ENCODE data around the gene ATN1. TPM values are rescaled to one million over a fixed set of nuclear protein-coding genes. Genes with fewer than 3 reads are reported as not detected.
"Not testable (repeated sequence)": the region's sequence is repeated elsewhere in the genome, so short reads cannot be mapped to it uniquely, and the experiment has no call there.

The ATN1 gene
- total RNA-seq: 29.1 TPM

GRCh38 chr12:6927379-6928021 is at the start of gene ATN1:
TSS of gene ATN1 (plus strand) at chr12:6927959. CDS start at chr12:6934002, 6,043 bp downstream.
- peak; percentile 15 for ATAC-seq

GRCh38 chr12:6879824-6880223 is 47.9 kb upstream of the ATN1 start:
- ATAC-seq: not testable (repeated sequence)

GRCh38 chr12:6883252-6883651 is 44.5 kb upstream of the ATN1 start:
- no peak for ATAC-seq

GRCh38 chr12:6883683-6884082 is 44.1 kb upstream of the ATN1 start:
- no peak for ATAC-seq

- no peak for ATAC-seq
Measured at GRCh38 chr12:6884539-6884938, 43.2 kb upstream of the ATN1 start.

GRCh38 chr12:6886206-6886999 is 41.4 kb upstream of the ATN1 start:
- ATAC-seq: not testable (repeated sequence)

- no peak for ATAC-seq
Measured at GRCh38 chr12:6887460-6887859, 40.3 kb upstream of the ATN1 start.

- ATAC-seq: no peak
Measured at GRCh38 chr12:6888360-6888759, 39.4 kb upstream of the ATN1 start.

- not testable (repeated sequence) for ATAC-seq
Measured at GRCh38 chr12:6888794-6889193, 39.0 kb upstream of the ATN1 start.

GRCh38 chr12:6889775-6890573 is 37.8 kb upstream of the ATN1 start:
- not testable (repeated sequence) for ATAC-seq

- peak; percentile 98 for ATAC-seq
Measured at GRCh38 chr12:6890789-6891645, 36.7 kb upstream of the ATN1 start.

- ATAC-seq: peak; percentile 7
Measured at GRCh38 chr12:6891646-6892001, 36.1 kb upstream of the ATN1 start.

- ATAC-seq: not testable (repeated sequence)
Measured at GRCh38 chr12:6892683-6893082, 35.1 kb upstream of the ATN1 start.

GRCh38 chr12:6894321-6894720 is 33.4 kb upstream of the ATN1 start:
- no peak for ATAC-seq

GRCh38 chr12:6896846-6897435 is 30.8 kb upstream of the ATN1 start:
- ATAC-seq: no peak

- ATAC-seq: no peak
Measured at GRCh38 chr12:6899427-6899826, 28.3 kb upstream of the ATN1 start.

GRCh38 chr12:6899837-6900519 is 27.8 kb upstream of the ATN1 start:
- ATAC-seq: no peak

GRCh38 chr12:6902448-6902847 is 25.3 kb upstream of the ATN1 start:
- no peak for ATAC-seq

- ATAC-seq: no peak
Measured at GRCh38 chr12:6903722-6904121, 24.0 kb upstream of the ATN1 start.

GRCh38 chr12:6904280-6905276 is 23.2 kb upstream of the ATN1 start, which contains the start of gene LRRC23:
TSS of gene LRRC23 (plus strand) at chr12:6904822. CDS start at chr12:6905634, 812 bp downstream.
- ATAC-seq: peak; percentile 96
